Suprapubic skin (tissue), 4 donors: ENCODE measurements around the gene KAZN. TPM values are rescaled to one million over a fixed set of nuclear protein-coding genes. Genes with fewer than 3 reads are reported as not detected.

Experiments used
- DNase-seq, 2 donors: peaks; one replicate each; pipeline ENCODE4 v3.0.0-alpha.2; 2019; ENCODE audit warnings: low spot score in 2 of 2
- H3K27ac ChIP-seq: fragments of 200-600 bp; sonication (generic); one replicate; pipeline ENCODE4 v1.5.1; 2019
- H3K27me3 ChIP-seq: fragments of 200-600 bp; sonication (generic); one replicate; pipeline ENCODE4 v1.5.1; 2019
- H3K36me3 ChIP-seq: fragments of 200-600 bp; sonication (generic); one replicate; pipeline ENCODE4 v1.5.1; 2019
- H3K4me1 ChIP-seq: fragments of 200-600 bp; sonication (generic); one replicate; pipeline ENCODE4 v1.5.1; 2019
- H3K4me3 ChIP-seq: fragments of 200-600 bp; sonication (generic); one replicate; pipeline ENCODE4 v1.5.1; 2019; ENCODE audit warnings: mild to moderate bottlenecking
- H3K9me3 ChIP-seq: fragments of 200-600 bp; sonication (generic); one replicate; pipeline ENCODE4 v1.5.1; 2019
- EP300 ChIP-seq: sonication (generic); formaldehyde crosslinking; IDR thresholded peaks from one replicate; pipeline ENCODE4 v1.6.1; 2017; ENCODE audit warnings: antibody characterized with exemption
- POLR2A ChIP-seq, 2 donors: fragments of 450-650 bp; IDR thresholded peaks; one replicate each; pipeline ENCODE4 v1.6.1; 2017; ENCODE audit warnings: antibody characterized with exemption in 2 of 2, mild to moderate bottlenecking in 2 of 2, moderate library complexity in 2 of 2
- POLR2AphosphoS5 ChIP-seq, 3 donors: sonication (generic); formaldehyde crosslinking; IDR thresholded peaks; one replicate each; pipeline ENCODE4 v1.6.1; 2017; ENCODE audit warnings: antibody characterized with exemption in 3 of 3
- WGBS: methylation state at CpG from one replicate; pipeline ENCODE4 v1.1.5; 2018; 5-methylcytosine and 5-hydroxymethylcytosine counted together
- total RNA-seq, 4 donors: library from RNA; depleted of rRNA; stranded (reverse); fragments of >200 nt; gene quantifications; one replicate each; pipeline ENCODE4 v1.1.0, GENCODE V29; 2016
- TF ChIP-seq, protein P1 (sequence below), 2 donors: fragments of 200-600 bp in 1 of 2; fragments of 450-650 bp in 1 of 2; sonication (generic) in 1 of 2; IDR thresholded peaks; one replicate each; pipeline ENCODE4 v1.5.1; 2016 to 2019; ENCODE audit warnings: antibody characterized with exemption in 2 of 2, mild to moderate bottlenecking in 1 of 2, moderate library complexity in 1 of 2

Gene KAZN
- total RNA-seq, 4 donors from 2014 or later: 29.2 to 37.5 (median 31.7) TPM

DNA sequence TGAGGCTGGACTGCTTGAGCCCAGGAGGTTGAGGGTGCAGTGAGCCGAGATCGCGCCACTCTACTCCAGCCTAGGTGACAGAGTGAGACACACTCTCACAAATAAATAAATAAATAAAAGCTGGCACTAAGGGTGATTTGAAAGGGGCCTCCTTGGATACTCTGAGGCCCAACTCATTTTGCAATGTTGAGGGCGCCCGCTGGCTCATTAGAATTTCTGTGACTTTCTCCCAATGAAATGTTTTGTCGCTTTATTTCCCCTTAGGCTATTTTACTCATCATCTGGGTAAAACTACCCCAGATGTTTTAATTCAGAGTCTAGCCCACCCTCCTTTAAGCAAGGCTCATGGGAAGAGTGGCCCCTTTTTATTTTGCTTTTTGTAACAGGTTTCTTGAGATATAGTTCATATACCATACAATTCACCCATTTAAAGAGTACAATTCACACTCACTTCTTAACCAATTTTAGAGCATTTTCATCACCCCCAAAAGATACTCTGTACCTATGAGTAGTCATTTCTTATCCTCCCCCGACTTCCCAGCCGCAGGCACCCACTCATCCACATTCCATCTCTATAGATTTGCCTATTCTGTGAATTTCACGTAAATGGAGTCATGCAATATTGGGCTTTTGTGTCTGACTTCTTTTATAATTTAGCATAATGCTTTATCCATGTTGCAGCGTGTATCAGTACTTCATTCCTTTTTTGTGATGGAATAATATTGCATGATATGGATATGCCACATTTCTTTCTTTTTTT lies 259.1 kb downstream of the KAZN start:
- Histone ChIP-seq H3K27me3 (no peaks in the 10 kb centered on the region), H3K9me3 (no peaks in the 10 kb centered on the region), H3K36me3 (no peaks in the 10 kb centered on the region), H3K4me3 (no peak overlapping the region), H3K27ac (no peak overlapping the region), H3K4me1 (no peaks in the 10 kb centered on the region)
- no peak for DNase-seq
- 91% methylated on average over 10 of the region's 10 CpGs for WGBS
- TF ChIP-seq EP300: no peak
- TF ChIP-seq, protein P1, sequence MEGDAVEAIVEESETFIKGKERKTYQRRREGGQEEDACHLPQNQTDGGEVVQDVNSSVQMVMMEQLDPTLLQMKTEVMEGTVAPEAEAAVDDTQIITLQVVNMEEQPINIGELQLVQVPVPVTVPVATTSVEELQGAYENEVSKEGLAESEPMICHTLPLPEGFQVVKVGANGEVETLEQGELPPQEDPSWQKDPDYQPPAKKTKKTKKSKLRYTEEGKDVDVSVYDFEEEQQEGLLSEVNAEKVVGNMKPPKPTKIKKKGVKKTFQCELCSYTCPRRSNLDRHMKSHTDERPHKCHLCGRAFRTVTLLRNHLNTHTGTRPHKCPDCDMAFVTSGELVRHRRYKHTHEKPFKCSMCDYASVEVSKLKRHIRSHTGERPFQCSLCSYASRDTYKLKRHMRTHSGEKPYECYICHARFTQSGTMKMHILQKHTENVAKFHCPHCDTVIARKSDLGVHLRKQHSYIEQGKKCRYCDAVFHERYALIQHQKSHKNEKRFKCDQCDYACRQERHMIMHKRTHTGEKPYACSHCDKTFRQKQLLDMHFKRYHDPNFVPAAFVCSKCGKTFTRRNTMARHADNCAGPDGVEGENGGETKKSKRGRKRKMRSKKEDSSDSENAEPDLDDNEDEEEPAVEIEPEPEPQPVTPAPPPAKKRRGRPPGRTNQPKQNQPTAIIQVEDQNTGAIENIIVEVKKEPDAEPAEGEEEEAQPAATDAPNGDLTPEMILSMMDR (IDR thresholded peaks at IDR 0.05): no peak
- no peak for TF ChIP-seq POLR2AphosphoS5 (IDR thresholded peaks at IDR 0.05)
- TF ChIP-seq POLR2A (IDR thresholded peaks at IDR 0.05): no peak

DNA sequence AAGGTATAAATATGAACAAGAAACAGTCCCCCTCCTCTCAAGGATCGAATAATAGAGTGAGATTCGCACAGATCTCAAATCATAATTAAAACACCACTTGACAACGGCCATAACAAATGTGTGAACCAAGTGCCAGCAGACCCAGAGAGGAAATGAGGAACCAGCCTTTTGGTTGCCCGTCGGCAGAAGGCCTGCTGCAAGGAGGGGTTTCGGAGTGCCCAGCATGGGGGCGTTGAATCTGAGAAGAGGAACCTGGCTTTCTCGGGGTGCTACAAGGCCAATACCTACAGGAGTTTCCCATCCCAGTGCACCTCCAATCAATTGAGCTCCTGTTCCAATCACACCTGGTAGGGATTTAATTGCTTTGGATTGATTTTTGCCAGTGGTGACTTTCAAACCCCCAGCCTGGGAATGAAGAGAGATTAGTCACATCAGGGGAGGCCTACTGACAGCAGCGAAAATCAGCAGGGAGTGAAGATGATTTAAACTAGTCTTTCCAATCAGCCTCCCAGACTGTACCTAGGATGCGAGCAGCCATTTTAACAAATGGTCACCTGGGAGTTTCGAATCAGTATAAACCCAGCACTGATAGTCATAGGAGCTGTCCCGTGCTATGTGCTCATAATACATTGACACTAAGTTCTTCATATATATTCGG lies 263.8 kb downstream of the KAZN start:
- no peak for DNase-seq
- no peak for TF ChIP-seq POLR2AphosphoS5 (IDR thresholded peaks at IDR 0.05)
- H3K9me3 ChIP-seq: no peaks in the 10 kb centered on the region
- H3K27me3 ChIP-seq: no peaks in the 10 kb centered on the region
- no peaks in the 10 kb centered on the region for H3K36me3 ChIP-seq
- WGBS: 86% methylated on average over 13 of the region's 13 CpGs
- H3K27ac ChIP-seq: no peak overlapping the region
- no peaks in the 10 kb centered on the region for H3K4me1 ChIP-seq
- no peak overlapping the region for H3K4me3 ChIP-seq

DNA sequence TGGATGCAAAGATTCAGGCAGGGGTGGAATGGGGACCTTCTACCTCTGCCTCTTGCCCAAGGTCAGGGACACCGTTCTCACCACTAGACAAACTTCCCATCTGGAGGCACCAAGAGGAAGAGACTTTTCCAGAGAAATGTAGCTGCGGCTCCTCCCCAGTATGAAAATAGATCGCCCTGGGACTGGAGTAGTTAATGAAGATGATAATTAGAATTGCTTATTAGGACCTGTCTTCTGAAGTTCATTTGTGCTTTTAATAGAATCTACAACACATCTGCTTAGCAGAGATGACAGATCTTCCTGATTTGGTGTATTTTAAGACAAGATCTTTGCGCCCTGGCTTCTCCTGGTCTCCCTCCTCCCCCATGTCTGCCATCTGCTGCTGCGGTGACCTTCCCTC lies 266.6 kb downstream of the KAZN start:
- H3K9me3 ChIP-seq: no peaks in the 10 kb centered on the region
- no peak for DNase-seq
- H3K27ac ChIP-seq: no peak overlapping the region
- H3K27me3 ChIP-seq: no peaks in the 10 kb centered on the region
- H3K36me3 ChIP-seq: no peaks in the 10 kb centered on the region
- TF ChIP-seq POLR2AphosphoS5 (IDR thresholded peaks at IDR 0.05) (no peak), EP300 (no peak), POLR2A (IDR thresholded peaks at IDR 0.05) (no peak)
- TF ChIP-seq, protein P1 (IDR thresholded peaks at IDR 0.05): no peak
- 85% methylated on average over 5 of the region's 5 CpGs for WGBS
- H3K4me3 ChIP-seq: no peak overlapping the region
- H3K4me1 ChIP-seq: no peaks in the 10 kb centered on the region

DNA sequence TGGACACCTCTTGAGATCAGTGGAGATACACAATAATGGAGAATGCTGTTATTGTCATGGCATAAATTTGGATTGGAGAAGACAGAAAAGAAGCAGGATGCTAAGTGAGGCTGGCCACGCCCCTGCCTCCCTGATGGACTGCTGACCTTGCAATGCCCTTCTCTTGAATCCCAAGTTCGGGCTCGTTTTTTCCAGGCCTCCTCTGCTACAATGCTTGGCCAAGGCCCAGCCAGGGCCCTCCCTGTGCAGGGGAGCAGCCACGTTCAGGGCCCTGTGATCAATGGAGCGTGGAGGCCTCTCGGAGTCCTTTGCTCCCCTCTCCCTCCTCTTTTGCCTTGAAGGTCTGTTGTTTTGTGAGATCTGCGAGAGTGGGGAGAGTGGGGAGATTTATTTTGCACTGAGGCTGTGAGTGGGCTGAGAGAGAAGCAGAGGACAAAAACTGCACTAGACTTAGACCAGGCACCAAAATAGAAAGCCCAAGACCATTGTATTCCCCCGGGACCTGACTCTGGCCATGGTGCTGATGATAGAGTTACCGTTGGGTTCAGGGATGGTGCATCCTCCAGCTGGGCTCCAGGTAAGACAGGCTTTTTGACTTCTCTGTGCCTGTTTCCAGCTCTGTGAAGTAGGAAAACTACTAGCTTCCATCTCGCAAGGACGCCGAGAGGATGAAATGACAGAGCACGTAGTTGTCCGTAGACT lies 268.6 kb downstream of the KAZN start:
- DNase-seq: no peak
- Histone ChIP-seq H3K27ac (no peak overlapping the region), H3K27me3 (no peaks in the 10 kb centered on the region), H3K4me3 (no peak overlapping the region), H3K9me3 (no peaks in the 10 kb centered on the region), H3K36me3 (no peaks in the 10 kb centered on the region), H3K4me1 (no peaks in the 10 kb centered on the region)
- WGBS: 71% methylated on average over 9 of the region's 14 CpGs
- TF ChIP-seq EP300 (no peak), POLR2A (IDR thresholded peaks at IDR 0.05) (no peak), POLR2AphosphoS5 (IDR thresholded peaks at IDR 0.05) (no peak)
- TF ChIP-seq, protein P1 (IDR thresholded peaks at IDR 0.05): no peak

DNA sequence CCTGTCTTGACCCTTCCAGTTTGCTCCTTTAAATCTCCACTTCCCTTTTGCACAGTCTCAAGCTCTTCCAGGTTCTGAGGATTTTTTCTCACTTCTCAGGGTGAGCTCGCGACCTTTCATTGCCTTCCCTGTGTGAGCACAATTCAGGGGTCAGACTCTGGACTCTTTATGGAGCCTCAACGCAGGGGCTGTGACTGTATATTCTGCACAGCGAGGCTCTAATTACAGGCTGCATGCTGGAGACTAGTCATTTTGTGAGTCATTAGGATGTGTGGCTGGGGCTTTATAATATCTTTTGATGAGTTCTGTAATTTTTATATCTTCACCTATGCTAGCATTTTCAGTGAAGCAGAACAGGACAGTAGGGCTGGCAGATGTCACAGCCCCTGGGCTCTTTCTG lies 270.7 kb downstream of the KAZN start:
- Histone ChIP-seq H3K27me3 (no peaks in the 10 kb centered on the region), H3K4me3 (no peak overlapping the region), H3K9me3 (no peaks in the 10 kb centered on the region), H3K4me1 (no peaks in the 10 kb centered on the region), H3K36me3 (no peaks in the 10 kb centered on the region), H3K27ac (no peak overlapping the region)
- no peak for DNase-seq
- TF ChIP-seq POLR2AphosphoS5 (IDR thresholded peaks at IDR 0.05) (no peak), POLR2A (IDR thresholded peaks at IDR 0.05) (no peak), EP300 (no peak)
- TF ChIP-seq, protein P1 (IDR thresholded peaks at IDR 0.05): no peak
- WGBS: 77% methylated on average over 4 of the region's 4 CpGs
